Adipocyte (in vitro differentiated cells): ENCODE data around the gene NSL1.
"Not testable (repeated sequence)": the region's sequence is repeated elsewhere in the genome, so short reads cannot be mapped to it uniquely, and the experiment has no call there.

Experiments
- DNase-seq: peaks from one replicate; pipeline ENCODE4 v3.0.0-alpha.2; 2015; ENCODE audit warnings: low read depth
- H3K27me3 ChIP-seq: replicated peaks from 2 replicates; pipeline ENCODE4 v1.7.0; 2013; ENCODE audit warnings: mild to moderate bottlenecking, low read length, moderate library complexity; ENCODE audit not compliant: control insufficient read depth, insufficient read depth
- H3K36me3 ChIP-seq: 2 replicates; pipeline ENCODE4 v1.7.0; 2013; ENCODE audit warnings: low read length, mild to moderate bottlenecking, moderate library complexity; ENCODE audit not compliant: control insufficient read depth, insufficient read depth, severe bottlenecking
- H3K4me1 ChIP-seq: 2 replicates; pipeline ENCODE4 v1.7.0; 2013; ENCODE audit warnings: mild to moderate bottlenecking, low read length, moderate library complexity; ENCODE audit not compliant: control insufficient read depth, insufficient read depth
- H3K4me3 ChIP-seq: 2 replicates; pipeline ENCODE4 v1.7.0; 2013; ENCODE audit warnings: mild to moderate bottlenecking, low read length, moderate library complexity
- H3K9ac ChIP-seq: 2 replicates; pipeline ENCODE4 v1.7.0; 2013; ENCODE audit warnings: mild to moderate bottlenecking, low read length, moderate library complexity
- H3K9me3 ChIP-seq: 2 replicates; pipeline ENCODE4 v1.7.0; 2013; ENCODE audit warnings: mild to moderate bottlenecking, low read length, moderate library complexity; ENCODE audit not compliant: control insufficient read depth

NSL1 gene

GRCh38 chr1:212743901-212744475 is 47.6 kb downstream of the NSL1 start:
- DNase-seq: peak; percentile 47
- H3K4me3 ChIP-seq: no peak overlapping the region
- H3K9ac ChIP-seq: no peak overlapping the region
- no peaks in the 10 kb centered on the region for H3K9me3 ChIP-seq
- no peaks in the 10 kb centered on the region for H3K36me3 ChIP-seq
- no peaks in the 10 kb centered on the region for H3K27me3 ChIP-seq
- H3K4me1 ChIP-seq: no peaks in the 10 kb centered on the region

GRCh38 chr1:212738330-212738729 is 53.2 kb downstream of the NSL1 start:
- Histone ChIP-seq H3K4me1 (peaks cover 5% of the 10 kb centered on the region), H3K4me3 (no peak overlapping the region), H3K27me3 (no peaks in the 10 kb centered on the region), H3K9ac (no peak overlapping the region), H3K9me3 (no peaks in the 10 kb centered on the region), H3K36me3 (no peaks in the 10 kb centered on the region)
- no peak for DNase-seq

DNA sequence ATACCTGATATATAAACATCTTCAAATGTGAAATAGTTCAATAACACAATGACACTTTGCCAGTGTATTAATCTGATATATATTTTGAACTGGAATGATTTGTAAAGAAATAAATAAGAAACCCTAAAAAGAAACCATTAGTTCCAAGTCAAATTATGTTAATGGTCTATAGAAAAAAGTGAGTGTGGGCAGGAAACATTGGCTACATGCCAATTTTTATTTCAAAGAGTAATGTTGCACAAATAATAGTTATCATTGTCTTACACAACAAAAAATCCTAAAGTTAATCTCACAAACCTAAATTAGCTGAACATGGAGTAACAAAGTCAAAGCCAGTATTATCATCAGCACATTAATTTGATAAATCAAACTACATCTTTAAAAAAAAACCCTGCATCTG is 54.0 kb downstream of the NSL1 start:
- H3K4me1 ChIP-seq: peaks cover 5% of the 10 kb centered on the region
- H3K4me3 ChIP-seq: no peak overlapping the region
- no peaks in the 10 kb centered on the region for H3K36me3 ChIP-seq
- H3K9me3 ChIP-seq: no peaks in the 10 kb centered on the region
- no peak overlapping the region for H3K9ac ChIP-seq
- H3K27me3 ChIP-seq: no peaks in the 10 kb centered on the region
- no peak for DNase-seq

- Histone ChIP-seq H3K4me1 (peaks cover 16% of the 10 kb centered on the region), H3K27me3 (no peaks in the 10 kb centered on the region), H3K4me3 (no peak overlapping the region), H3K36me3 (no peaks in the 10 kb centered on the region), H3K9ac (no peak overlapping the region), H3K9me3 (no peaks in the 10 kb centered on the region)
- DNase-seq: no peak
These were observed 58.5 kb downstream of the NSL1 start for GRCh38 chr1:212733109-212733508.

DNA sequence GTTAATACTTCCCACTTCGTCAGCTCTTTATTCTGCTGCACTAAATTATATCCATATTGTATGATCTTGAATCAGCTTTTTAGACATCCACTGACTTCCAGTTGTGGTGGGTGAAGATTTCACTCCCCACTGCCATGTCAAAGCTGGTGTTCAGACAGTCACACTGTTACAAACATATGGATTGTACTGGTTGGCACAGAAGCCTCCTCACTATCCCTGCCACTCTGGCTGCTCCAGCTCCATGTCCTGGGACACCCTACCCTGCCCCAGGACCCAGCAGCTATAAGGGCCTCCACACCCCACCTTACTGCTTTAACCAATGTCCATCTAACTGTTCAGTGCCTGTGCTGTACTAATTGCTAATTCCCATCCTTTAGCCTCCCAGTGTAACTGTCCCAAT is 59.9 kb downstream of the NSL1 start:
- DNase-seq: no peak
- no peak overlapping the region for H3K4me3 ChIP-seq
- no peaks in the 10 kb centered on the region for H3K36me3 ChIP-seq
- H3K9me3 ChIP-seq: no peaks in the 10 kb centered on the region
- no peaks in the 10 kb centered on the region for H3K27me3 ChIP-seq
- H3K4me1 ChIP-seq: peaks cover 26% of the 10 kb centered on the region
- H3K9ac ChIP-seq: no peak overlapping the region

DNA sequence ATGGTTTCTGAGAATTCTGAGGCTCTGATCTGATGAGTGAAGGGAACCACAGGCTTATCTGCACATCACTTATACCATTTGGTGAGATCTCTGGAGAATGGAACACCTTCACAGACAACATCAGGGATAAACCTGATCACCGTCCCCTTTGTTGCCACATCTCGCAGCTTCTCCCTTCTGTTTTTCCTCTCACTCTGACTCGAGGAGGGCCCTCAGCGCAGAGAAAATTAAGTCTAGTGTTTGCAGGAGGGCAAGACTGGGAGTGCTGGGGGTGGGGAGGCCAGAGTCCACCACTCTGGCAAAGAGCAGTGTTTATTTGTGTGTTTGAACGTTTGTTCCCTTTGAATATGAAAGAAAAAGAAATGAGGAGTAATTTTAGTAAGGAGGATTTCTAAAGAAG is 63.0 kb downstream of the NSL1 start:
- Histone ChIP-seq H3K9me3 (no peaks in the 10 kb centered on the region), H3K36me3 (no peaks in the 10 kb centered on the region), H3K9ac (no peak overlapping the region), H3K4me1 (peaks cover 27% of the 10 kb centered on the region), H3K4me3 (no peak overlapping the region), H3K27me3 (no peaks in the 10 kb centered on the region)
- DNase-seq: no peak

DNA sequence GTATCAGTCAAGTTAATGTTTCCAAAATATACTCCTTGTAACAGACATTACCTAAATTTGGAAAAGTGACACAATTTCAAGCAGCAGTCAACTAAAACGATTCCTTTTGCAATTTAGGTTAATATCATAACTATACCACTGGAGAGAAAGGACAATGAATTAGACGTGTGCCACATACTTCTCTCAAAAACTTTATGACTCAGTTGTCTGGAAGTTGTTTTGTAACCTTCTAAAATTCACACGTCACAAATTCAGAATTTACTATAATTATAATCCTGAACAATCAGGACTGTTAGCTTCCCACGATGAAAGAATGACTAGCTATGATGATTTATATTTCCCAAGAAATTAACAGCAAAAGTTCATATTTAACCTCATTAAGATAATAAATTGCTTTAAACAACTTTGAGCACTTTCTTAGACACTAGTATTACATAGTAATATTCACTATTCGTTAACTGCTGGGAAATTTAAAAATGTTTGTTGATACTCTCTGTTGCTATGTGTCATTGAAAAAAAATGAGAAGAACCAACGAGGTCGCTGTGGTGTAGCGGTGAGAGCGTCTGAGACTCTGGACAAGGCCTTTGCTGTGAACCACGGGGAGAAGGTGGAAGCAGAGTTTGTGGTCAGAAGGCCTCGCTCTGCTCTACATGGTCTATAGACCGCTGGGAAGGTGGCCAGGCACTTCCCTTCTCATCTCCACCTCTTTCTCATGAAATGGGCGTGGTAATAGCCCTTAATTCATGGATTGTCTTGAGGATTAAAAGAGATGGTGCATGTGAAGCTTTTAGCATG is 64.0 kb downstream of the NSL1 start:
- Histone ChIP-seq H3K27me3 (no peaks in the 10 kb centered on the region), H3K9me3 (no peaks in the 10 kb centered on the region), H3K36me3 (no peaks in the 10 kb centered on the region), H3K9ac (no peak overlapping the region), H3K4me3 (no peak overlapping the region), H3K4me1 (peaks cover 27% of the 10 kb centered on the region)
- no peak for DNase-seq

- not testable (repeated sequence) for H3K9me3 ChIP-seq, H3K36me3 ChIP-seq, H3K4me3 ChIP-seq, DNase-seq, H3K27me3 ChIP-seq, H3K9ac ChIP-seq
- peaks cover 38% of the 10 kb centered on the region for H3K4me1 ChIP-seq
These were observed 66.9 kb downstream of the NSL1 start for GRCh38 chr1:212724679-212725078.

- no peaks in the 10 kb centered on the region for H3K27me3 ChIP-seq
- H3K4me1 ChIP-seq: peaks cover 19% of the 10 kb centered on the region
- no peak overlapping the region for H3K9ac ChIP-seq
These were observed 69.2 kb downstream of the NSL1 start for GRCh38 chr1:212722270-212722957.

GRCh38 chr1:212721388-212722247 is 70.0 kb downstream of the NSL1 start:
- H3K36me3 ChIP-seq: no peaks in the 10 kb centered on the region
- DNase-seq: peak; percentile 54
- H3K4me3 ChIP-seq: no peak overlapping the region
- H3K27me3 ChIP-seq: no peaks in the 10 kb centered on the region
- peaks cover 11% of the 10 kb centered on the region for H3K4me1 ChIP-seq
- H3K9ac ChIP-seq: no peak overlapping the region
- H3K9me3 ChIP-seq: no peaks in the 10 kb centered on the region

More at GRCh38 chr1:212722270-212722957, 69.2 kb downstream of the NSL1 start:
- no peaks in the 10 kb centered on the region for H3K36me3 ChIP-seq
- H3K4me3 ChIP-seq: no peak overlapping the region
- DNase-seq: no peak
- H3K9me3 ChIP-seq: no peaks in the 10 kb centered on the region

GRCh38 chr1:212719633-212720032 is 71.9 kb downstream of the NSL1 start:
- Histone ChIP-seq H3K36me3 (no peaks in the 10 kb centered on the region), H3K27me3 (no peaks in the 10 kb centered on the region), H3K4me3 (no peak overlapping the region), H3K9me3 (no peaks in the 10 kb centered on the region), H3K4me1 (peaks cover 10% of the 10 kb centered on the region), H3K9ac (no peak overlapping the region)
- no peak for DNase-seq
